H54 (cell line): ENCODE results near the gene SMURF2.

Experiments
- DNase-seq: peaks from one replicate; pipeline ENCODE4 v3.0.0; 2011; ENCODE audit warnings: low spot score, mixed read lengths; ENCODE audit not compliant: insufficient read length
- FAIRE-seq: peaks from 3 replicates; lab custom pipeline; 2011; peaks lifted over from hg19 to GRCh38; lab: Jason Lieb, UNC
- POLR2A ChIP-seq: IDR thresholded peaks from 2 replicates; pipeline ENCODE4 v1.6.1; 2011; ENCODE audit warnings: low read depth, mild to moderate bottlenecking, low read length

The SMURF2 gene

GRCh38 chr17:64537488-64537887 is 124.6 kb downstream of the SMURF2 start:
- FAIRE-seq (no peak), DNase-seq (no peak)
- no peak for TF ChIP-seq POLR2A

- no peak for FAIRE-seq
- DNase-seq, result no peak
- no peak for TF ChIP-seq POLR2A
Observed at GRCh38 chr17:64536913-64537312, 125.2 kb downstream of the SMURF2 start.

- no peak for FAIRE-seq
Observed at GRCh38 chr17:64535357-64535756, 126.8 kb downstream of the SMURF2 start.

GRCh38 chr17:64534187-64534586 is 127.9 kb downstream of the SMURF2 start:
- FAIRE-seq, result no peak
- DNase-seq, result peak; percentile 22
- no peak for TF ChIP-seq POLR2A

More at GRCh38 chr17:64535357-64535756, 126.8 kb downstream of the SMURF2 start:
- DNase-seq, result no peak
- TF ChIP-seq POLR2A, result no peak

- no peak for TF ChIP-seq POLR2A
- no peak for FAIRE-seq
- no peak for DNase-seq
Observed at GRCh38 chr17:64533784-64534183, 128.3 kb downstream of the SMURF2 start.

- TF ChIP-seq POLR2A, result no peak
- FAIRE-seq (no peak), DNase-seq (no peak)
Observed at GRCh38 chr17:64532409-64532808, 129.7 kb downstream of the SMURF2 start.

GRCh38 chr17:64531955-64532371 is 130.1 kb downstream of the SMURF2 start:
- FAIRE-seq (no peak), DNase-seq (no peak)
- TF ChIP-seq POLR2A, result no peak

GRCh38 chr17:64529221-64529620 is 132.9 kb downstream of the SMURF2 start:
- DNase-seq (no peak), FAIRE-seq (no peak)
- TF ChIP-seq POLR2A, result no peak

- DNase-seq (no peak), FAIRE-seq (no peak)
- TF ChIP-seq POLR2A, result no peak
Observed at GRCh38 chr17:64527914-64528313, 134.2 kb downstream of the SMURF2 start.

GRCh38 chr17:64520359-64520758 is 141.7 kb downstream of the SMURF2 start:
- DNase-seq, result no peak
- FAIRE-seq, result no peak
- TF ChIP-seq POLR2A, result no peak

- DNase-seq, result no peak
- FAIRE-seq, result no peak
- no peak for TF ChIP-seq POLR2A
Observed at GRCh38 chr17:64519601-64520000, 142.5 kb downstream of the SMURF2 start.

- no peak for TF ChIP-seq POLR2A
- FAIRE-seq (no peak), DNase-seq (no peak)
Observed at GRCh38 chr17:64515829-64516228, 146.3 kb downstream of the SMURF2 start.

- DNase-seq (no peak), FAIRE-seq (no peak)
Observed at GRCh38 chr17:64515419-64515818, 146.7 kb downstream of the SMURF2 start.

GRCh38 chr17:64509179-64509578 is 152.9 kb downstream of the SMURF2 start:
- DNase-seq (no peak), FAIRE-seq (no peak)
- TF ChIP-seq POLR2A, result no peak

More at GRCh38 chr17:64515419-64515818, 146.7 kb downstream of the SMURF2 start:
- no peak for TF ChIP-seq POLR2A

GRCh38 chr17:64508683-64509082 is 153.4 kb downstream of the SMURF2 start:
- TF ChIP-seq POLR2A, result no peak
- FAIRE-seq, result no peak
- no peak for DNase-seq

- DNase-seq (peak; percentile 43), FAIRE-seq (peak; percentile 38)
- no peak for TF ChIP-seq POLR2A
Observed at GRCh38 chr17:64507413-64507782, 154.7 kb downstream of the SMURF2 start.
